Smooth muscle cell (in vitro differentiated cells): ENCODE data around the gene FRMPD2. TPM values are rescaled to one million over a fixed set of nuclear protein-coding genes. Genes with fewer than 3 reads are reported as not detected.
"Not testable (repeated sequence)": the region's sequence is repeated elsewhere in the genome, so short reads cannot be mapped to it uniquely, and the experiment has no call there.

ENCODE experiments used
- DNase-seq: peaks from one replicate; lab custom pipeline; 2025; ENCODE audit not compliant: unreplicated experiment; lab: John Stamatoyannopoulos, UW
- H2AFZ ChIP-seq: fragments of 200-600 bp; sonication (generic); 2 replicates; pipeline ENCODE4 v1.6.0; 2016; ENCODE audit warnings: antibody characterized with exemption, low read depth, mild to moderate bottlenecking
- H3F3A ChIP-seq: fragments of 200-600 bp; sonication (generic); 2 replicates; pipeline ENCODE4 v1.6.0; 2017; ENCODE audit warnings: antibody characterized with exemption, low read depth
- H3K27ac ChIP-seq: fragments of 200-600 bp; sonication (generic); 2 replicates; pipeline ENCODE4 v1.5.1; 2016; ENCODE audit warnings: low read depth, mild to moderate bottlenecking
- H3K27me3 ChIP-seq: fragments of 200-600 bp; sonication (generic); 2 replicates; pipeline ENCODE4 v1.6.1; 2016; ENCODE audit warnings: low read depth, mild to moderate bottlenecking
- H3K36me3 ChIP-seq: fragments of 200-600 bp; sonication (generic); 2 replicates; pipeline ENCODE4 v1.5.1; 2016; ENCODE audit warnings: low read depth
- H3K4me1 ChIP-seq: fragments of 200-600 bp; sonication (generic); 2 replicates; pipeline ENCODE4 v1.5.1; 2016; ENCODE audit warnings: low read depth
- H3K4me2 ChIP-seq: fragments of 200-600 bp; sonication (generic); 2 replicates; pipeline ENCODE4 v1.6.0; 2016; ENCODE audit warnings: mild to moderate bottlenecking
- H3K4me3 ChIP-seq: fragments of 200-600 bp; sonication (generic); 2 replicates; pipeline ENCODE4 v1.5.1; 2016; ENCODE audit warnings: mild to moderate bottlenecking
- H3K79me2 ChIP-seq: fragments of 200-600 bp; sonication (generic); 2 replicates; pipeline ENCODE4 v1.6.0; 2016; ENCODE audit warnings: low read depth, mild to moderate bottlenecking
- H3K9ac ChIP-seq: fragments of 200-600 bp; sonication (generic); 2 replicates; pipeline ENCODE4 v1.6.0; 2016; ENCODE audit warnings: low read depth
- H3K9me3 ChIP-seq: fragments of 200-600 bp; sonication (generic); replicated peaks from 2 replicates; pipeline ENCODE4 v1.5.1; 2016; ENCODE audit warnings: low read depth
- H4K20me1 ChIP-seq: fragments of 200-600 bp; sonication (generic); 2 replicates; pipeline ENCODE4 v1.6.0; 2016; ENCODE audit warnings: low read depth
- WGBS: methylation state at CpG from one replicate; pipeline ENCODE4 v1.1.7; 2016; ENCODE audit warnings: low lambda C conversion rate; 5-methylcytosine and 5-hydroxymethylcytosine counted together
- polyA plus RNA-seq: library from polyadenylated mRNA; unstranded; fragments of >200 nt; fragmentation: Nextera tagmentation; extraction: Ambion mirVana; gene quantifications from 2 replicates; pipeline ENCODE4 v1.2.1, GENCODE V29; 2016
- total RNA-seq: library from RNA; depleted of rRNA; stranded (reverse); fragments of >200 nt; gene quantifications from 2 replicates; pipeline ENCODE4 v1.2.3, GENCODE V29; 2014

Gene FRMPD2
- total and polyA plus RNA-seq, 2 experiments from 2014 or later, result 0.18 TPM; not detected in 1

DNA sequence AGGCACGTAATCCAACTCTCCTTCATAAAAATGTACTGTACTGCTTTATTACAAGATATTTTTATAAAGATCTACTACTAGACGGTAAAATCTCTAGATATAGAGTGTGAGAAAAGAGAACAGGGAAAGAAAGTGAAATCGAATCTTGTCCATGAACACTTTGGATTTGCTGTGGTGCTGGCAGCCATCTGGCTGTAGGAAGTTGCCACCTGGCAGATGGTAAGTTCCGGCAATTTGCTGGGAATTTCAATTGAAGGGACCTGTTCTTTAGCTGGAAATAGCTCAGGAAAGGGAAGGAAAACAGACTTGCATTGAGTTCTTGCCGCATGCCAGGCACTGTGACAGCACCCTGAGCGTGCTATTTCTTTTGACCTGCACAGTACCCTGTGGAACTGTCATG, 114.3 kb downstream of the FRMPD2 start:
- not testable (repeated sequence) for DNase-seq, H3K79me2 ChIP-seq, H3K4me3 ChIP-seq, H3F3A ChIP-seq, H3K27me3 ChIP-seq, H3K27ac ChIP-seq, H4K20me1 ChIP-seq, H3K9ac ChIP-seq, H3K4me2 ChIP-seq, H2AFZ ChIP-seq, H3K36me3 ChIP-seq, H3K9me3 ChIP-seq, H3K4me1 ChIP-seq
- WGBS, result 83% methylated on average over 5 of the region's 6 CpGs

DNA sequence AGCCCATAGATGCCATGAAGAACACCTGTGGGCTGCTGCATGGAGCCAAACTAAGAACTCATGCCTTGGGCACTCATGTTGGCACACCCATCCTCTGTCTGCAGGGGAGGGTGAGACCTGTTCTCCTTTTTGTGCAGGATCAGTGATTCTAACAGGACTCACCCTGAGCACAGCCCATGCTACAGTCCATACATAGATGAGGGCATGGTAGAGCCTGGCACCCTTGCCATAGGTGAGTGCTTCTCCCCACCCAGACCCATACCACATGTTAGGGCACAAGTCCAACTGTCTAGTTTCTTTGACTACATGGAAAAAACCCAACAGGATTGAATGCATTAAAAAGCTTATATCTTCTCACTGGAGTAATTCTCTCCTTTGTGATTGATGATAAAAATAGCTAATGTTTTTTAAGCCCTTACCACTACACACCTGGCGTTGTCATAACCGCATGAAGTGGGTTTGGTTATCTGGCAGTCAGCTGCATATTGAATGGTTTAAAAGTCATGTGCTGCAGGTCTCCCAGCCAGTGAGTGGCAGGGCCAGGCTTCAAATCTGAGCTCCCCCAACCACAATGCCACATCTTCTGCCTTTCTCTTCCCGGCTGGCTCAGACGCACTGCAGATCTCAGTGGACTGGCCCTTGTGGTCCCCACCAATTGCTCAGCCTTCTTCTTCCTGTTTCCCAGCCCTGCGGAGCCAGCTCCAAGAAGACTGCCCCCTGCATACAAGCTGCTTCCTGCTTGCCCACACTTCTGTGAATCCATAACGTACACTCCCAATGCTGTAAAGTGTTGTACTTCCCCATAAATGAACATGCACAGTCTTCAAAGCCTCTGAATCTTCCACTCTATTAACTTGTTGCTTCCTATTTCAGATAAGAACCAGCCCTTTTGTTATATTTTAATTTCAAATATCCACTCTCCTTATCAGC, 120.0 kb downstream of the FRMPD2 start:
- not testable (repeated sequence) for H3K4me1 ChIP-seq, H3K4me2 ChIP-seq, H2AFZ ChIP-seq, H3K36me3 ChIP-seq, DNase-seq, H3F3A ChIP-seq, H3K79me2 ChIP-seq, H3K27me3 ChIP-seq, H3K9me3 ChIP-seq, H3K27ac ChIP-seq, H4K20me1 ChIP-seq, H3K4me3 ChIP-seq, H3K9ac ChIP-seq
- WGBS, result 69% methylated on average over 6 of the region's 6 CpGs

DNA sequence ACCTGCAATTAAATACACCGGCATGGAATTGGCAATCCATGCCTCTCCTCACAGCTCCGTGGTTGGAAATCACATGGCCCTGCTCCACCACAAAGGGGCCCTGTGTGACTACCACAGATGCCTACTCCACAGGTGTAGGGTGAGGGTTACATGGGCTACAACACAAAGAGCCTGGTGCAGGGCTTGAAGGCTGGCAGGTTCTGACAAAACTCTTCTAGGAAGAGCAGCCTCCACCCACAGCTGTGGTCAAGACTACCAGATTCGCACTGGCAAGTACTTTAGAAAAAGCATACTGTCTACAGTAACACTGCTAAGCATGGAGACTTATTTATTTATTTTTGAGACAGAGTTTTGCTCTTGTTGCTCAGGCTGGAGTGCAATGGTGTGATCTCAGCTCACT, 126.9 kb downstream of the FRMPD2 start:
- not testable (repeated sequence) for DNase-seq, H3F3A ChIP-seq, H3K4me2 ChIP-seq, H3K36me3 ChIP-seq, H3K9ac ChIP-seq, H3K4me3 ChIP-seq, H3K79me2 ChIP-seq, H3K27ac ChIP-seq, H3K9me3 ChIP-seq, H2AFZ ChIP-seq, H4K20me1 ChIP-seq, H3K27me3 ChIP-seq, H3K4me1 ChIP-seq
- 100% methylated on average over 1 of the region's 3 CpGs for WGBS

DNA sequence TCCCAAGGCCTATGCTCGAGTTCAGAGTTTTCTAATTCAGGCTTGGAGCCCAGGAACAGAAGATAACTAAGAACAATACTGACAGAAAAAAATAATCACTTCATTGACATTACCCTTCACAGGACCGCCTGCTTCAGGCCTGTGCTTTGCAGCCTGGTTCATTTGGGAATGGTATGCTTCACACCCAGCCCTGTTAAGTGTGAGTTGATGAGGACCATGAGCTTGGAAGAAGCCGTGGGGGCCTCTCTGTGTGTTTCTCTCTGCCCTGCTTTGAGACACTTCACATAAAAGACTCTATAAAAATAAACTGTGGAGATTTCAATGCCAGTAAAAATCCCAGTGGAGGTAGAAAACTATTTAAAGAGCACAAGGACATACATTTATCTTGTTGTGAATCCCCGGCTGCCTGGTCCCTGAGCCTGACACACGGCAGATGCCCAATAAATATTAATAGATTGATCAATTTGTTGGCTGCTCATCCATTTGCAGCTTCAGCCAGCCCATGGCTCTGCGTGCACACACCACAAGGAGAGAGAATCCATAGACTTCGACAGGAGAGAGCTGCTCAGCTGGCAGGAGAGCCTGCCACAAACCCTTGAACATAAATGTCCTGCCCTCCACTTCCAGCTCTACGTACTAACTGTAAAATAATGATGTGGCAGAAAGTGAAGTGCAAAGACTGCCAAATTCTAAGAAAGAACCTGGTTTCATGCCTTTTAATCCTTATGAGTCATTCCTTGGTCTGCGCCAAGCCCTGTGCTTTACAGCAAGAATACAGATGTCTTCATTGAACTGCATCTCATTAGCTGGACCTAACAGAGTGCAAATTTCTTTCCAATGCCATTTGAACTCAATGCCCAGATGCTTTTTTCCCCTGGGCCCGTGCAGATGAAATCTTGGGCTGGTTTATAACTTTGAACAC, 130.5 kb downstream of the FRMPD2 start:
- H4K20me1 ChIP-seq, H3K9me3 ChIP-seq, H3K27me3 ChIP-seq, H3K4me3 ChIP-seq, H3F3A ChIP-seq, H3K4me2 ChIP-seq, H3K27ac ChIP-seq, H3K9ac ChIP-seq, H3K36me3 ChIP-seq, H3K79me2 ChIP-seq, H3K4me1 ChIP-seq, H2AFZ ChIP-seq, DNase-seq: not testable (repeated sequence)
- WGBS, result no CpG with 5 or more reads among the region's 10 CpGs

DNA sequence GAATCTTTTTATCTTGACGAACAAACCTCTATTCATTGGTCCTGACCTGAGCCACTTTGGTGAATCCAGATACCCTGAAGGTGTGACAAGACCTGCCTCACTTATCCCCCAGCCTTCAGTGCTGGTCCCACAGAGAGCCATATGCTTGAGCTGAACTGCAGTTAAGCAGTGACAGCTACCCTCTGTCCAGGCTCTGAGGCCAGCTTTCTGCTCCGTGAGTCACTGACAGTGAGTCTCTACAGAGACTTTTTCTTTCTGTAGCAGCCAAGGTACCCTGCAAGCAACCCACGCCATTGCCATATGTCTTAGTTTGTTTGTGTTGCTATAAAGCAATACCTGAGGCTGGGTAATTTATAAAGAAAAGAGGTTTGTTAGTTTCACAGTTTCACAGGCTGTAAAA, 133.5 kb downstream of the FRMPD2 start:
- not testable (repeated sequence) for H3K27me3 ChIP-seq, DNase-seq, H3K9ac ChIP-seq, H3K36me3 ChIP-seq, H3K79me2 ChIP-seq, H3K27ac ChIP-seq, H3F3A ChIP-seq, H3K9me3 ChIP-seq, H4K20me1 ChIP-seq, H3K4me3 ChIP-seq, H3K4me2 ChIP-seq, H3K4me1 ChIP-seq, H2AFZ ChIP-seq
- 27% methylated on average over 1 of the region's 3 CpGs for WGBS

DNA sequence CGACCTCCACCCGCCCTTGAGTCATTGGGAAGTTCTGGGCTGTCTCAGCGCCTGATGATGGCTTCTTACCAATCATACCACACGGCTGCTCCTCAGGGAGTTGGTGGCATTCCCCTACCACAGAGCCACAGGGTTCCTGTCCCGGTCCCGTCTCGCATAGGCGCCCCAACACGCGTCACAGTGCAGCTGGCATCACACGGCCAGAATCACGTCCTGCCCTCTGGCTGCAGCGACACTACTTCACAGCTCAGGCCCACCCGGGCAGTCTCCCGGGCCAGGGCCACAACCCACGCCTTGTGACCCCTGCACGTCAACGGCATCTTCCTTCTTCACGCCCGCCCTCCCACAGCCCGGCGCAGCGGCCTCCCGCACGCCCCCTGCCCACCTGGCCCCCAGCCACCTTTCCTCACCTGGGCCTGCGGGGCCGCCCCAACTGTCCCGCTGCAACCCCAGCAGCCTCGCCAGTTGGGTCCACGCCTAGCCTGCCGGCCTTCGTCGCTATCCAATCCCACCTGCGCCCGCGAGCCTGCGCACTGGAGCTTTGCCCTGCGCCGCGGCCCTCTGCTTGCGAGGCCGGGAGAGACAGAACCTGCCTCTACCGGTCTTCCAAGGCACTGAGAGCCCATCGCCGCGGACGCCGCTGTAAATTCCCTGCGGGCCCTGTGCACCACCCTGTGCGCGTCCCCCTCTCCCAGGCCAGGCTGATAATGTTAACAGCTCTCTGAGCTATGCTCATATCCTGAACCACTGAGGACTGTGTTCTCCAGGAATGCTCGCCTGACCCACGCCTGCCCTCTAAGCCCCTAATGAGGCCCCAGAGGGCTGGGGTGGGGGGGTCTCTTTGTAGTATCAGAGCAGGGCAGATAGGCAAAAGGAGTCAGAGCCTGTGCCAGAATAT, 134.3 kb downstream of the FRMPD2 start:
- H3K36me3 ChIP-seq, H2AFZ ChIP-seq, H3K27ac ChIP-seq, H3K27me3 ChIP-seq, H3K4me3 ChIP-seq, H3K4me2 ChIP-seq, H4K20me1 ChIP-seq, H3K9ac ChIP-seq, H3K9me3 ChIP-seq, DNase-seq, H3F3A ChIP-seq, H3K4me1 ChIP-seq, H3K79me2 ChIP-seq: not testable (repeated sequence)
- 84% methylated on average over 20 of the region's 53 CpGs for WGBS

DNA sequence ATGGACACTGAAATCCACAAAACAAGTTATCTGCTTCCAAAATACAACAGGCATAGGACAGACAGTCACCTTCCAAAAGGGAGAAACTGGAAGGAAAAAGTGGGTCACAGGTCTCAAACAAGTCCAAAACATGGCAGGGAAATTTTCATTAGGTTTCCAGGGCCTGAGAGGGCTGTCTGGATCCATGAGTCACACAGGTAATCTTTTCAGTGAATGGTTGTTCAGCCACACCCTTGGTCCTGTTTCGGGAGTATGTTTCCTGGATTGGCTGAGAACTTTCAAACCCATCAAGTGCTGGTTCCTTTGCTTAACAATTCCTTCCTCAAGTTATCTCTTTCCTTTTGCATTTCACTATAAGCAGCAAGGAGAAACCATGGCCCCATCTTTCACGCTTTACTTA, 145.5 kb downstream of the FRMPD2 start:
- not testable (repeated sequence) for H3K27ac ChIP-seq, H3K4me2 ChIP-seq, H2AFZ ChIP-seq, H4K20me1 ChIP-seq, H3K27me3 ChIP-seq, H3K9me3 ChIP-seq, DNase-seq, H3K4me3 ChIP-seq, H3F3A ChIP-seq, H3K36me3 ChIP-seq, H3K9ac ChIP-seq, H3K79me2 ChIP-seq, H3K4me1 ChIP-seq
- 88% methylated on average over 1 of the region's 2 CpGs for WGBS

DNA sequence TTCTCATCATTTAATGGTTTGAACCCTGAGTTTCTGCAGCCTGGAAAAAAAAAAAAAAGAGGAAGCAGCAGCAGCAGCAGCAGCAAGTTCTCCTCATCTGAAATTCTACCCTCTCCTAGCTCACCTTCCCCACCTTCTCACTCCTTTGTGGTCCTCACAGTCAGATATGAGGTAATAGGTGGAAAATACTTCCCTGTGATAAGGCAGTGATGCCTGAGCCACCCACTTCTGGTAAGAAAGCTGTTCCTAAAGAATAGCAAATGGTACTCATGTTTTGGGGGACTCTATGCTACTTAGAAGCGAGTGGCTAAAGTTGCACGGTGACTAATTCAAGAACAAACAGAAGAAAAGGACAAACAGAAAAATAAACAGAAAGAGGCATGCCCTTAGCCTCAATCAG, 148.2 kb downstream of the FRMPD2 start:
- WGBS, result no CpG with 5 or more reads among the region's 2 CpGs

More for the DNA sequence above, 148.2 kb downstream of the FRMPD2 start:
- H3K9ac ChIP-seq, H3K4me1 ChIP-seq, H2AFZ ChIP-seq, H3K4me3 ChIP-seq, H3K4me2 ChIP-seq, H3K27ac ChIP-seq, H3K79me2 ChIP-seq, H3K27me3 ChIP-seq, H3F3A ChIP-seq, H3K9me3 ChIP-seq, H4K20me1 ChIP-seq, H3K36me3 ChIP-seq, DNase-seq: not testable (repeated sequence)
